Measurements from ENCODE around the gene SEC14L3.
A peak's percentile ranks its signal among the peaks of the same experiment; 100 is the strongest.

SEC14L3 gene

GRCh38 chr22:30426388-30427353, 45.1 kb downstream of the SEC14L3 start:
- H3K4me3 ChIP-seq (ENCODE audit: low read length) = peak overlapping the region; percentile 91
- DNase-seq (ENCODE audit: low read depth, low spot score) = peak; percentile 86

- peak within 1 kb of the TSS; percentile 91 for H3K4me3 ChIP-seq (ENCODE audit: low read length)
- DNase-seq (ENCODE audit: low read depth, low spot score) = no peak
Measured at GRCh38 chr22:30425616-30426387, 46.0 kb downstream of the SEC14L3 start, which contains the start of gene MTFP1. Gene MTFP1, plus strand, starts transcription at chr22:30425768. Its CDS starts 112 bp downstream, at chr22:30425880.

- H3K4me3 ChIP-seq (ENCODE audit: low read length) = peak overlapping the region; percentile 91
- no peak for DNase-seq (ENCODE audit: low read depth, low spot score)
Measured at GRCh38 chr22:30425327-30425615, 46.5 kb downstream of the SEC14L3 start.

- peak overlapping the region; percentile 91 for H3K4me3 ChIP-seq (ENCODE audit: low read length)
- DNase-seq (ENCODE audit: low read depth, low spot score) = no peak
Measured at GRCh38 chr22:30424534-30425326, 47.1 kb downstream of the SEC14L3 start.

GRCh38 chr22:30423959-30424533, 47.8 kb downstream of the SEC14L3 start:
- peak overlapping the region; percentile 91 for H3K4me3 ChIP-seq (ENCODE audit: low read length)
- peak; percentile 100 for DNase-seq (ENCODE audit: low read depth, low spot score)

- H3K4me3 ChIP-seq (ENCODE audit: low read length) = peak overlapping the region; percentile 91
- no peak for DNase-seq (ENCODE audit: low read depth, low spot score)
Measured at GRCh38 chr22:30423301-30423958, 48.4 kb downstream of the SEC14L3 start.

GRCh38 chr22:30422481-30423300, 49.1 kb downstream of the SEC14L3 start:
- DNase-seq (ENCODE audit: low read depth, low spot score) = no peak
- peak overlapping the region; percentile 91 for H3K4me3 ChIP-seq (ENCODE audit: low read length)

GRCh38 chr22:30421695-30422480, 49.9 kb downstream of the SEC14L3 start:
- H3K4me3 ChIP-seq (ENCODE audit: low read length) = no peak overlapping the region
- DNase-seq (ENCODE audit: low read depth, low spot score) = no peak

GRCh38 chr22:30420347-30421125, 51.3 kb downstream of the SEC14L3 start:
- H3K4me3 ChIP-seq (ENCODE audit: low read length) = no peak overlapping the region
- no peak for DNase-seq (ENCODE audit: low read depth, low spot score)

GRCh38 chr22:30416837-30417236, 55.0 kb downstream of the SEC14L3 start:
- DNase-seq (ENCODE audit: low read depth, low spot score) = no peak
- H3K4me3 ChIP-seq (ENCODE audit: low read length) = no peak overlapping the region

- H3K4me3 ChIP-seq (ENCODE audit: low read length) = no peak overlapping the region
- DNase-seq (ENCODE audit: low read depth, low spot score) = no peak
Measured at GRCh38 chr22:30416403-30416802, 55.4 kb downstream of the SEC14L3 start.

- no peak overlapping the region for H3K4me3 ChIP-seq (ENCODE audit: low read length)
Measured at GRCh38 chr22:30414525-30415047, 57.2 kb downstream of the SEC14L3 start.

GRCh38 chr22:30413745-30414524, 57.9 kb downstream of the SEC14L3 start:
- no peak for DNase-seq (ENCODE audit: low read depth, low spot score)
- H3K4me3 ChIP-seq (ENCODE audit: low read length) = no peak overlapping the region

More at GRCh38 chr22:30414525-30415047, 57.2 kb downstream of the SEC14L3 start:
- DNase-seq (ENCODE audit: low read depth, low spot score) = no peak

GRCh38 chr22:30413001-30413400, 58.8 kb downstream of the SEC14L3 start:
- no peak overlapping the region for H3K4me3 ChIP-seq (ENCODE audit: low read length)
- DNase-seq (ENCODE audit: low read depth, low spot score) = no peak

- no peak overlapping the region for H3K4me3 ChIP-seq (ENCODE audit: low read length)
- DNase-seq (ENCODE audit: low read depth, low spot score) = no peak
Measured at GRCh38 chr22:30411780-30412179, 60.0 kb downstream of the SEC14L3 start.
